Stimulated activated CD4-positive, alpha-beta T cell treated with anti-CD3 and anti-CD28 coated beads, Interleukin-15, amount 100 ng/mL, for 24 hours (primary cell): ENCODE measurements around the gene GAK.
"Not testable (repeated sequence)": the region's sequence is repeated elsewhere in the genome, so short reads cannot be mapped to it uniquely, and the experiment has no call there.

Experiments
- DNase-seq: peaks from one replicate; pipeline ENCODE4 v3.0.0-alpha.2; 2020

Gene GAK

GRCh38 chr4:951594-952468 lies 19.7 kb upstream of the GAK start:
- no peak for DNase-seq

- DNase-seq = no peak
Observed at GRCh38 chr4:951186-951585, 19.1 kb upstream of the GAK start.

GRCh38 chr4:950136-951020 lies 18.3 kb upstream of the GAK start:
- DNase-seq = no peak

GRCh38 chr4:949656-950055 lies 17.5 kb upstream of the GAK start:
- DNase-seq = no peak

- no peak for DNase-seq
Observed at GRCh38 chr4:948936-949300, 16.8 kb upstream of the GAK start.

GRCh38 chr4:948101-948935 lies 16.2 kb upstream of the GAK start:
- no peak for DNase-seq

- DNase-seq = no peak
Observed at GRCh38 chr4:947491-947971, 15.4 kb upstream of the GAK start.

- no peak for DNase-seq
Observed at GRCh38 chr4:946517-947471, 14.7 kb upstream of the GAK start.

GRCh38 chr4:946103-946450 lies 14.0 kb upstream of the GAK start:
- DNase-seq = no peak

- DNase-seq = no peak
Observed at GRCh38 chr4:945274-946102, 13.4 kb upstream of the GAK start.

- not testable (repeated sequence) for DNase-seq
Observed at GRCh38 chr4:939508-939907, 7.4 kb upstream of the GAK start.

- no peak for DNase-seq
Observed at GRCh38 chr4:932713-933070, 576 bp upstream of the GAK start.

- peak; percentile 23 for DNase-seq
Observed at GRCh38 chr4:931194-931959, 739 bp downstream of the GAK start.

GRCh38 chr4:930827-931193 lies 1.3 kb downstream of the GAK start:
- no peak for DNase-seq

GRCh38 chr4:930028-930551 lies 2.0 kb downstream of the GAK start:
- DNase-seq = no peak

GRCh38 chr4:929096-929765 lies 2.9 kb downstream of the GAK start:
- DNase-seq = no peak

- not testable (repeated sequence) for DNase-seq
Observed at GRCh38 chr4:927566-927965, 4.5 kb downstream of the GAK start.

- DNase-seq = no peak
Observed at GRCh38 chr4:926538-926937, 5.6 kb downstream of the GAK start.

GRCh38 chr4:925771-926500 lies 6.2 kb downstream of the GAK start:
- DNase-seq = no peak
